SHP77 (cell line): ENCODE measurements around the gene COL20A1.

Experiments
- DNase-seq, 2 experiments: peaks; one replicate each; lab custom pipeline; 2025; lab: John Stamatoyannopoulos, UW

Gene COL20A1

GRCh38 chr20:63277466-63278272, 15.3 kb upstream of the COL20A1 start:
- no peak for DNase-seq

- no peak for DNase-seq
Observed at GRCh38 chr20:63278661-63279060, 14.3 kb upstream of the COL20A1 start.

- DNase-seq, result no peak
Observed at GRCh38 chr20:63279931-63280330, 13.1 kb upstream of the COL20A1 start.

GRCh38 chr20:63280371-63280770, 12.6 kb upstream of the COL20A1 start:
- no peak for DNase-seq

GRCh38 chr20:63280929-63281545, 11.9 kb upstream of the COL20A1 start:
- no peak for DNase-seq

- DNase-seq, result no peak
Observed at GRCh38 chr20:63281742-63282665, 11.0 kb upstream of the COL20A1 start.

GRCh38 chr20:63282946-63283345, 10.0 kb upstream of the COL20A1 start:
- DNase-seq, result no peak

- no peak for DNase-seq
Observed at GRCh38 chr20:63283397-63284082, 9.4 kb upstream of the COL20A1 start.

- DNase-seq, result no peak
Observed at GRCh38 chr20:63284083-63284440, 8.9 kb upstream of the COL20A1 start.

- DNase-seq, result no peak
Observed at GRCh38 chr20:63284544-63284949, 8.4 kb upstream of the COL20A1 start.

GRCh38 chr20:63284981-63285524, 7.9 kb upstream of the COL20A1 start:
- DNase-seq, result no peak

GRCh38 chr20:63285636-63286615, 7.1 kb upstream of the COL20A1 start:
- DNase-seq, result no peak

GRCh38 chr20:63286781-63287696, 5.9 kb upstream of the COL20A1 start:
- no peak for DNase-seq

- DNase-seq, result no peak
Observed at GRCh38 chr20:63287697-63288580, 5.0 kb upstream of the COL20A1 start.

GRCh38 chr20:63288581-63289251, 4.3 kb upstream of the COL20A1 start:
- DNase-seq, result no peak

- DNase-seq, result no peak
Observed at GRCh38 chr20:63289311-63290135, 3.5 kb upstream of the COL20A1 start.

GRCh38 chr20:63290136-63290676, 2.8 kb upstream of the COL20A1 start:
- DNase-seq, result no peak
